NCI-H69 (cell line): ENCODE data around the gene DPYSL5.
"Not testable (repeated sequence)": the region's sequence is repeated elsewhere in the genome, so short reads cannot be mapped to it uniquely, and the experiment has no call there.

Experiments used
- DNase-seq: peaks from one replicate; lab custom pipeline; 2025; lab: John Stamatoyannopoulos, UW

Gene DPYSL5

GRCh38 chr2:26901326-26902183 lies 53.6 kb downstream of the DPYSL5 start:
- peak; percentile 95 for DNase-seq

GRCh38 chr2:26903676-26904075 lies 55.7 kb downstream of the DPYSL5 start:
- no peak for DNase-seq

- DNase-seq = no peak
Measured at GRCh38 chr2:26904839-26905238, 56.9 kb downstream of the DPYSL5 start.

- DNase-seq = no peak
Measured at GRCh38 chr2:26905341-26906198, 57.6 kb downstream of the DPYSL5 start.

GRCh38 chr2:26907416-26907815 lies 59.5 kb downstream of the DPYSL5 start:
- no peak for DNase-seq

GRCh38 chr2:26910176-26910575 lies 62.2 kb downstream of the DPYSL5 start:
- no peak for DNase-seq

GRCh38 chr2:26911911-26912861 lies 64.3 kb downstream of the DPYSL5 start:
- DNase-seq = peak; percentile 42

- no peak for DNase-seq
Measured at GRCh38 chr2:26913606-26913998, 65.7 kb downstream of the DPYSL5 start.

GRCh38 chr2:26913999-26914658 lies 66.2 kb downstream of the DPYSL5 start:
- no peak for DNase-seq

GRCh38 chr2:26914659-26915310 lies 66.9 kb downstream of the DPYSL5 start:
- DNase-seq = no peak

- DNase-seq = no peak
Measured at GRCh38 chr2:26915316-26915715, 67.4 kb downstream of the DPYSL5 start.

- no peak for DNase-seq
Measured at GRCh38 chr2:26916128-26916692, 68.3 kb downstream of the DPYSL5 start.

- DNase-seq = no peak
Measured at GRCh38 chr2:26917135-26917836, 69.4 kb downstream of the DPYSL5 start.

GRCh38 chr2:26921323-26921722 lies 73.4 kb downstream of the DPYSL5 start:
- no peak for DNase-seq

- DNase-seq = peak; percentile 59
Measured at GRCh38 chr2:26922405-26923188, 74.7 kb downstream of the DPYSL5 start.

GRCh38 chr2:26923189-26923466 lies 75.2 kb downstream of the DPYSL5 start:
- DNase-seq = not testable (repeated sequence)

- no peak for DNase-seq
Measured at GRCh38 chr2:26924731-26925099, 76.8 kb downstream of the DPYSL5 start.

- DNase-seq = no peak
Measured at GRCh38 chr2:26925100-26925791, 77.3 kb downstream of the DPYSL5 start.

- no peak for DNase-seq
Measured at GRCh38 chr2:26927221-26927620, 79.3 kb downstream of the DPYSL5 start.
